ENCODE measurements around the gene ACOT7.

- TF ChIP-seq, protein P1, sequence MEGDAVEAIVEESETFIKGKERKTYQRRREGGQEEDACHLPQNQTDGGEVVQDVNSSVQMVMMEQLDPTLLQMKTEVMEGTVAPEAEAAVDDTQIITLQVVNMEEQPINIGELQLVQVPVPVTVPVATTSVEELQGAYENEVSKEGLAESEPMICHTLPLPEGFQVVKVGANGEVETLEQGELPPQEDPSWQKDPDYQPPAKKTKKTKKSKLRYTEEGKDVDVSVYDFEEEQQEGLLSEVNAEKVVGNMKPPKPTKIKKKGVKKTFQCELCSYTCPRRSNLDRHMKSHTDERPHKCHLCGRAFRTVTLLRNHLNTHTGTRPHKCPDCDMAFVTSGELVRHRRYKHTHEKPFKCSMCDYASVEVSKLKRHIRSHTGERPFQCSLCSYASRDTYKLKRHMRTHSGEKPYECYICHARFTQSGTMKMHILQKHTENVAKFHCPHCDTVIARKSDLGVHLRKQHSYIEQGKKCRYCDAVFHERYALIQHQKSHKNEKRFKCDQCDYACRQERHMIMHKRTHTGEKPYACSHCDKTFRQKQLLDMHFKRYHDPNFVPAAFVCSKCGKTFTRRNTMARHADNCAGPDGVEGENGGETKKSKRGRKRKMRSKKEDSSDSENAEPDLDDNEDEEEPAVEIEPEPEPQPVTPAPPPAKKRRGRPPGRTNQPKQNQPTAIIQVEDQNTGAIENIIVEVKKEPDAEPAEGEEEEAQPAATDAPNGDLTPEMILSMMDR (IDR thresholded peaks at IDR 0.05), result no peak
- no peak for TF ChIP-seq POLR2A (IDR thresholded peaks at IDR 0.05)
Measured at GRCh38 chr1:6345009-6345408, 48.6 kb downstream of the ACOT7 start.
